Fibroblast of upper back skin (primary cell): ENCODE measurements around the gene SPART.
"Not testable (repeated sequence)": the region's sequence is repeated elsewhere in the genome, so short reads cannot be mapped to it uniquely, and the experiment has no call there.

Experiments used
- DNase-seq: peaks from one replicate; pipeline ENCODE4 v3.0.0-alpha.2; 2013

The SPART gene

DNA sequence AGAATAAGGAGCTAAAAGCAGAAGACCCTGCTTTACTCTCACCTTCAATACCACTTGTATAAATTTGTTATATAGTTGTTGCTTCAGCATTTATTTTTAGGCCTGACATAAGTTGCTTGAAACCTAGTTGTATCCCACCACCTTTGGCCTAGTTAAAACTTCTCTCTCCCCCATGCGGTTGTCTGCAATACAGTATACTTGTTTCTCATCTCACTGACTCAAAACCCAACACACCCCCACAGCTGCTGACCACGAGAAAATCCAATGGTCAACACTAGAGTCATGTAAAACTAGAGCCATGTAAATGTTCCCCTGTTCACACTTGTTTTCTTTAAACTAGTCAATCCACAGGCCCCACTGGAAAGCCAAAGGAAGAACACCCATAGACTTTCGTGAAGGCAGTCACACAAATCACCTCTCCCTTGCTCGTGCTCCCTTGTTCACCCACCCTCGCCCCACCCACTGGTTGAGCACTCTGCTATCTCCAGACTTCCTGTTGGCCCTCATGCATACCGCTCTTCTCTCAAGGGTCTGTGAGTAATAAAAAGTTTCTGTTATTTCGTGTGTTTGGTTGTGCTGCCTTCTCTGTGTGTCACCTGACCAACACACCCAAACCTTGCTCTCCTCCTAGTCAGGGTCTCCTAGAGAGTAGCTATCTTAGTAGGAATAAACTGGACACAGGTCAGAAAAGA is 35.6 kb downstream of the SPART start:
- DNase-seq, result no peak

DNA sequence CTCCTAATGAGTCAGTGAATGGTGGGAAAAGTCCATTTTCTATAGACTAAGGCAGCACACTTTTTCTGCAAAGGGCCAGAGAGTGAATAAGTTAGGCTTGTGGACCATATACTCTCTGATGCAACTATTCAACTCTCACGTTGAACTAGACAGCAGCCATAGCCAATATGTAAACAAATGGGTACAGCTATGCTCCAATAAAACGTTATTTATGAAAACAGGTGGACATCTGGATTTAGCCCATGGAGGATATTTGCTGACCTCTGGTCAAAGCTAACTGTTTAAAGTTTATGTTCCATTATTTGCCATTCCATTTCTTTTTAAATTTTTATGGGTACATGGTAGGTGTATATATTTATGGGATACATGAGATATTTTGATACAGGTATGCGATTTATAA is 43.9 kb downstream of the SPART start:
- no peak for DNase-seq

GRCh38 chr13:36299469-36299868 is 46.7 kb downstream of the SPART start:
- not testable (repeated sequence) for DNase-seq

DNA sequence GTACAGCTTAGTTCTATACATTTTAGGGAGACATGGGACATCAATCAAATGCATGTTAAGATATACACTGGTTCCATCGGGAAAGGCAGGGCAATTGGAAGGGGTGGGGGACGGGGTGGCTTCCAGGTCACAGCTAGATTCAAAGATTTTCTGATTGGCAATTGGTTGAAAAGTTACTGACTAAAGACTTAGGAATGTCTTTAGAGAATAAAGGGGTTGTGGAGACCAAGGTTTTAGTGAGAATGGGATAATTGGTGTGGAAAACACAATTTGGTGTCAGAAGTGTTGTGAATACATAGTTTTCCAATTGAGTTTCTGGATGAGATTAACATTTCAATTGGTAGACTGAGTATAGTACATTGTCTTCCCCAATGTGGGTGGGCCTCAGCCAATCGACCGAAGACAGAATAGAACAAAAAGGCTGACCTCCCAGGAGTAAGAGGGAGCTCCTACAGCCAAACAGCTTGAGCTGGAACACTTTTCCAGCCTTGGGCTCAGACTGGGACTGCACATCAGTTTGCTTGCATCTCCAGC is 47.6 kb downstream of the SPART start:
- no peak for DNase-seq

DNA sequence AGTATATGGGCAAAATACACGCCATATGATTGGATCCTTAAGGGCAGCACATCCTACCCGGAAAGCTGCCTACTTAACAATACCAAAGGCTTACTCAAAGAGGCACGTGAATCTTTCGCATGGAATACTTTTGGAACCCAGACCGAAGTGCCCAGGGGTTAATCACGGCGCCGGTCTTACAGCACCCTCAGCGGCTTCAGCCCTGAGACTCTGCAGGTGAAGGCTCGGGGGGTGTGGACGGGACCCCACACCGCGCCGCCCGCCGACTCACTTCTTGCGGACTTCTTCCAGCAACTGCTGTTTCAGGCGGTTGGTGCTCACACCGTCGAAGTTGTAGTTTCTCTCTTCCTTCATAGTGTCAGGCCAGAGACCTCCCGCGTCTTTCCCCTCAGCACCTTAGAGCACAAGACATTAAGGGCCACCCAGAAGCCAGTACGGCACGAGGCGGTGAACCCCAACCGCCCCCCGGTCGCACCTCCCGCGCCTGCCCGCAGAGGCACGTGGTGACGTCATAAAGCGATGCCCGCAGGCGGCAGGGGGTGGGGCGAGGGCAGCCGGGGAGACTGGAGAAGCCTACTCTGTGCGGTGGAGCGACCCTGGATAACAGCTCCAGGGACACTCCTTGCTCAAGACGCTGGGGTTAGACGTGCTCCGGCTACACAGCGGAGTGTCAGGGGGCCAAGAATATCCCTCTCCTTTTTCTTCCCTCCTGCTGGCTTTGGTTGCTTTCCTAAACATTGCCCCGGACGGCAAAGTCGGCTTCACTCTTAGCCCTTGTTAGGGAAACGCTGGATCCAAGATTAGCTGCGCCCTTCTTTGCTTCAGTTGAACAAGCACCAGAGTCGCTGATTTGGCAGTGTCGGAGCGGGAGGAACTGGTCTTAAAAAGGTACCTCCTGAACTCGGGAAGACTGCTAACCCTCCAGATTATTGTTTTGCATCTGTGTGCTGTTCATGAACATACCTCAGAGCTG is 48.5 kb downstream of the SPART start, which contains the start of gene CCDC169:
CCDC169 (minus strand) TSS at position 449 of the 973 bp plus-strand sequence; CDS start at position 354, 95 bp downstream.
- peak; percentile 61 for DNase-seq

DNA sequence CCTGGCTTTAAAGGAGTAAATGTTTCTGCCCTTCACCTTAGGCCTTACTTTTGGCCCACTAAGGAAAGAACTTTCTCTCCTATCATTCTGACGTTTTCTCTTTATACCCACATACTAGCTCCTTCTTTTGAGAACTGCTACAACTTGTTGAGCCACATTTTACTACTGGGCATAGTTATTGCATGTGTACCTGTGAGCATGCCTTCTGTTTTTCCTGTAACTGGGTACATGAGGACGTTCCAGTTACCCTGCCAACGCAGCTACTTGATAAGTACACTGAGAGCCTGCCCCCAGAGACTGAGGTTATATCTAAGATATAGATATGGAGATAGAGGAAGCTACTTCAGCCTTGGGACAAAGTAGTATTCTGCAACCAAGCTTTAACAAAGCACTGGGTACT is 52.1 kb downstream of the SPART start:
- no peak for DNase-seq

DNA sequence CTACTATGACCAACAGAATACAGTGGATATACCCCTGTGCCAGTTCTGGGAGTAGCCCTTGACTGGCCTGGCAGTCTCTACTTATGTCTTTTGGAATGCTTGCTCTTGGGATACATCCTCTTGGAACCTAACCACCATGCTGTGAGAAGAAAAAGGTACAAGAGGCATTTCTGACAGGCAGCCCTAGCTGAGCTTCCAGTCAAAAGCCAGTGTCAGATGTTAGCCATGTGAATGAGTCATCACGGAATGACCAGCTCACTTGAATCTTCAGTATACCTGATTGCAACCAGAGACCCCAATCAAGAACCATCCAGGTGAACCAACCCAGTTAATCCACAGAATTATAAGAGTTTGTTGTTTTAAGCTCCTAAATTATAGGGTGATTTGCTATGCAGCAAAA is 52.7 kb downstream of the SPART start:
- no peak for DNase-seq

DNA sequence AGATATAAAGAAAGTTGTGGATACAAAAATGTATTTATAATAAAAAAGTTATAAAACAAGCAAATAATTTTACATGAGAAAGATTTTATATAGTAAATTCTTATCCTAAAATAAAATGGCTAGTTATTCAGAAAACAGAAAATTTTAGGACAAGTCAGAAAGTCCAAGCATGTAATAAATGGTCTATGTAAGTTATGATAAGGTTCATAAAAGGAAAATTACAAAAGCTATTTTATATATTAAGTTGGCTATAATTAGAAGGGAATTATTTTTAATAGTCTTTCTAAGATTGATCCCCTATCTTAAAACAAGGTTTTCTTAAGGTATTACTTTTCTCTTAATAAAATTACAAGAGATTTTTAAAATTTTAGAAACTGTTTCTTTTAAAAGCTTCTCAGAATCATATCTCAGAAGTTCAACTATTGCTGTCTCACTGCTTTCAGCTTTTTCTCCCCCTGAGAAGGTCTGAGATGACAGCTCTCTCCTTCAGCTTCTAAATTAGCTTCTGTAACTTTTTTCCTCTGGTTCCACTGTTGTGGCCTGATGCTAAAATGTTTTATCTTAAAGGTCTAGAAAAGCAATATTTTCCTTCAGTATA is 57.3 kb downstream of the SPART start:
- DNase-seq, result no peak

GRCh38 chr13:36286006-36286405 is 60.2 kb downstream of the SPART start:
- no peak for DNase-seq

- peak; percentile 53 for DNase-seq
Measured at GRCh38 chr13:36282821-36283432, 63.3 kb downstream of the SPART start.

GRCh38 chr13:36275190-36276002 is 70.8 kb downstream of the SPART start:
- peak; percentile 76 for DNase-seq

DNA sequence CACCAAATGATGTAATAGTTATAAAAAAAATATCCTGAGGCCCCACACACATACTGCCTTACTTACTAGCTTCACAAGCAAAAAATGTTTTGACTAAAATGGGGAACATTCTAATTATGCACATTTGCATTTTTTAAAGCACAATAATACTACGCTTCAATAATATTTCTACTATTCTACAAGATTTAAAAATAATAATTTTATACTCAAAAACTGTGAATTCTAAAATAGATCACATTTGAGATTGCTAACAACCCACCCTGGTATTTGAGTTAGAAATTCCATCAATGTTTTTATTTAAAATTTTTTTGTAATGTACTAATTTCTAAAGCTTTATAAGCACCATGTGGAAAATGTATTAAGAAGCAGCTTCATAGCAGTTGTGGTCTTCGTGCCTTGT is 72.8 kb downstream of the SPART start:
- no peak for DNase-seq

- DNase-seq, result no peak
Measured at GRCh38 chr13:36261976-36262375, 84.2 kb downstream of the SPART start.

DNA sequence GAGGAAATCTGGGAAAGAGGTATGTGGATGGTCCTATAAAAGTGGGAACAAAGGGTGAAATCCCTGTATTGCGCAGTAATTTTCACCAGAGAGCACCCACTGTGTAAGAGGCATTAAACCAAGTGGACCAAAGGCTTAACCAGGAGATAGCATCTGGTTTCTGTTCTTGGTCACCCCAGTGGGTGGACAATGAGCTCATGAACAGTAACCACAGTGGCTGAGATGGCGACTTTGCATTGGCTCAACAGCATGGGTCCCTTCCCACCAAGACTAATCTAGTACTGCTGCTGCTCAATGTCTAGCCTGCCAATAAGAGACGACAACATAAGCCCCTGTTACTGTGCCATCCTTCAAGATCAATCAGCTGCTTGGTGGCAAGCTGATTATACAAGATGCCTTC is 85.2 kb downstream of the SPART start:
- DNase-seq, result no peak

- DNase-seq, result no peak
Measured at GRCh38 chr13:36259361-36260137, 86.6 kb downstream of the SPART start.

DNA sequence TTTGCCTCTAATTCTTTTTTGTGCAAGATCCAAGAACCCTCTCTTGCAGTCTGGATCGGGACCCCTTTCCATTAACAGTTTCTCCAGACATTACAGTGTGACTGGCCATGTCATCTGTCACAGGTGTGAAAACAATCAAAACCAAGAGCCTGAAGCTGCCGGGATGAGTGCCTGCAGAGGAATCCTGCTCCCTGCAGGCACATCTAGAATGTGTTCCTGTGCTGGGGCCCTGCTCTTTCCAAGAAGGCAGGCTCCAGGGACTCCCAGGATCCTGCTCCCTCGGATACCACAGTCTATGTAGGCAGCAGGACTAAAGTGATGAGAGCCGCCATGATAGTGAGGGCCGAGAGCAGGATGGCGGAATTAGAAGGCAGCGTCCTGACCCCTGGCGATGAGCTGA is 87.4 kb downstream of the SPART start:
- no peak for DNase-seq
